ENCODE data around the gene POU2F1.

POU2F1 gene

DNA sequence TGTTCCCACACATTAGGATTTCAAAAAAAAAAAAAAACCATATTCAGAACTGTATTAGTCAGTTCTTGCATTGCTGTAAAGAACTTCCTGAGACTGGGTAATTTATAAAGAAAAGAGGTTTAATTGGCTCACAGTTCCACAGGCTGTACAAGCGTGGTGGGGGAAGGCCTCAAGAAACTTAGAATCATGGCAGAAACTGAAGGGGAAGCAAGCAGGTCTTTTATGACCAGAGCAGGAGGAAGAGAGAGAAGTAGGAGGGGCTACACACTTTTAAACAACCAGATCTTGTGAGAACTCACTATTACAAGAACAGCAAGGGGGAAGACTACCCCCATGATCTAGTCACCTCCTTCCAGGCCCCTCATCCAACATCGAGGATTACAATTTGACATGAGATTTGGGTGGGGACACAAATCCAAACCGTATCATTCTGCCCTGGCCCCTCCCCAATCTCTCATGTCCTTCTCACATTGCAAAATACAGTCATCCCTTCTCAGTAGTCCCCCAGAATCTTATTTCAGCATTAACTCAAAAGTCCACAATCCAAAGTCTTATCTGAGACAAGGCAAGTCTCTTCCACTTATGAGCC, 51.8 kb downstream of the POU2F1 start:
- DNase-seq (ENCODE audit: low spot score), result no peak

DNA sequence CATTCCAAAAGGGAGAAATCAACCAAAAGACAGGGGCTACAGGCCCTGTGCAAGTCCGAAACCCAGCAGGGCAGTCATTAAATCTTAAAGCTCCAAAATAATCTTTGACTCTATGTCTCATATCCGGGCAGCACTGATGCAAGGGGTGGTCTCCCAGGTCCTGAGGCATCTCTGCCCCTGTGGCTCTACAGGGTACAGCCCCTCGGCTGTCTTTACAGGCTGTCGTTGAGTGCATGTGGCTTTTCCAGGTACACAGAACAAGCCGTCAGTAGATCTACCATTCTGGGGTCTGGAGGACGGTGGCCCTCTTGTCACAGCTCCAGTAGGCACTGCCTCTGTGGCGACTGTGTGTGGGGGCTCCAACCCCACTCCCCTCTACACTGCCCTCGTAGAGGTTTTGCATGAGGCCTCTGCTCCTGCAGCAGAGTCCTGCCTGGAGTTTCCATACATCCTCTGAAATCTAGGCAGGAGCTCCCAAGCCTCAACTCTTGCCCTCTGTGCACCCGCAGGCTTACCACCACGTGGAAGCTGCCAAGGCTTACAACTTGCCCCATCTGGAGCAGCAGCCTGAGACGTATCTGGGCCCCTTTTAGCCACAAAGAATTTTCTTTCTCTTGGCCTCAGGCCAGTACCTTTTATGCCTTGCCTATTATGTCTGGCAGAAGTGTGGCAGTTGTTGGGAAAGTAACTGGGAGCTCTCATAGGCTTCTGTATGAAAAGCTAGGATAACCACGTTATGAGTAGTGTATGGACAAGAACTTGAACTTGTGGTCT, 52.5 kb downstream of the POU2F1 start:
- DNase-seq (ENCODE audit: low spot score), result no peak

- no peak for DNase-seq (ENCODE audit: low spot score)
Observed at GRCh38 chr1:167274061-167274460, 53.4 kb downstream of the POU2F1 start.

DNA sequence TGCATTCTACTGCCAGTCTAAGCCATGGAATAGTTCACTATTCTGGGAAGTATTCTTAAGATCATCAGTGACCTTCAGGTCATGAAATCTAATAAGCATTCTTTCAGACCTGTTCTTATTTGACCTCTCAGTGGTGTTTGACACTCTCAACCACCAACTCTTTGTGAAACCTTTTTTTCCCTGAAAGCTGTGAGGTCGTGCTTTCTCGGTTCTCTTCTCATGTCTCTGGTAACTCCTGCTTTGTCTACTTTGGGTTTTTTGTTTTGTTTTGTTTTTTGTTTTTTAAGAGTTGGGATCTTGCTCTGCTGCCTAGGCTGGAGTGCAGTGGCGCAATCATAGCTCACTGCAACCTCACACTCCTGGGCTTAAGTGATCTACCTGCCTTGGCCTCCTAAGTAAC, 56.3 kb downstream of the POU2F1 start:
- DNase-seq (ENCODE audit: low spot score), result no peak

GRCh38 chr1:167278497-167278896, 57.8 kb downstream of the POU2F1 start:
- no peak for DNase-seq (ENCODE audit: low spot score)

GRCh38 chr1:167280912-167281311, 60.2 kb downstream of the POU2F1 start:
- DNase-seq (ENCODE audit: low spot score), result no peak

DNA sequence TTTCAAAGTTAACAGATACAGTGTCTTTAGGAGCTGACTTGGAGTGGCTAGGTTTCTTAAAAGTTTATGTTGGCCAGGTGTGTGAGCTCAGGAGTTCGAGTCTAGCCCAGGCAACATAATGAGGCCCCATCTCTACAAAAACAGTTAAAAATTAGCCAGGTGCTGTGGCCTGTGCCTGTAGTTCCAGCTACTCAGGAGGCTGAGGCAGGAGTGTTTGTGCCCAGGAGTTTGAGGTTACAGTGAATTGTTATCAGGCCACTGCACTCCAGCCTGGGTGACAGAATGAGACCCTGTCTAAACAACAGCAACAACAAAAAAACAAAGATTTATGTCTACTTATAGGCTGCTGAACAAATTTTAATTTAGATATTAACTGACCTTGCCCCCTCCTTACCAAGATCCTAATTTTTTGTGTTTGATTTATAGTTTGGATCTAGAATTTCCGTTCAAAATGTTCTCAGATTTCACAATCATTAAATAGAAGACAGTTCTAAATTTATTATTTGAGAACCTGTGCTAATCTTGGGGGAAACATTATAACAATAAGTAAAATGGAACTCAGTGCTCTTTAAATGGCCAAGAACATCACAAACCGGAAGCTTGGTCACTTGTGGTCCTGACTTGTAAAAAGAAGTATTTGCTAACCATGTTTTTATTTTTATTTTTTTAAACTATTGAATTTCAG, 67.8 kb downstream of the POU2F1 start:
- no peak for DNase-seq (ENCODE audit: low spot score)

DNA sequence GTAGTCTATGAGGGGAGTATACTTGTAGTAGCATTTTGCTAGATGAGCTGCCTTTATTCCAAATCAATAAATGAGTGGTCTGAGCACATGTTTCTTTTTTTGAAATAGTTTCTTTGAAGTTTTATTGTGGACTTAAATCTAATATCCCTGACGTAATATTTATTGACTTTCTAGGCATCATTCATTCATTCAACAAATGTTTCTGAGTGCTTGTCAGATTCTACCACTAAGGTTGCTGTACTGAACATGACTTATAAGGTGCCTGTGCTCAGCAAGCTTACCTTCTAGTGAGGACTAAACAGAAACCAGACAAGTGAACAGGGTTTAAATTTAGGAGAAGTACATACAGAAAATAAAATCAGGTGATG, 68.4 kb downstream of the POU2F1 start:
- no peak for DNase-seq (ENCODE audit: low spot score)

- no peak for DNase-seq (ENCODE audit: low spot score)
Observed at GRCh38 chr1:167289966-167290365, 69.3 kb downstream of the POU2F1 start.

- DNase-seq (ENCODE audit: low spot score), result peak; percentile 74
Observed at GRCh38 chr1:167291539-167292185, 71.0 kb downstream of the POU2F1 start.

DNA sequence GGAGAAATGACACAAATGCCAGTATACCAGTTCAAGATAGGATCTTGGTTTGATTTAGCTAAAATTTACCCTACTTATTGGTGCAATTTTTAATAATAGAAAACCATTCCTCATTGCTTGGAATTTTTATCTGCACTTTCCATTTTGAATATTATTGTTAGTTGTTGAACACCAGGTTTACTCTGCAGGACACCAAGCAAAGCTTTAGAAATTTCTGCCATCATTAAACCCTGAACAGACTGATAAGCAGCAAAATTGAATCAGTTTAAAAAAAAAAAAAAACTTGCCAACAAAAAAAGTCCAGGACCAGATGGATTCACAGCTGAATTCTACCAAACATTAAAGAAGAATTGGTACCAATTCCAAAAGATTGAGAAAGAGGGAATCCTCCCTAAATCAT, 71.5 kb downstream of the POU2F1 start:
- DNase-seq (ENCODE audit: low spot score), result peak; percentile 63

- no peak for DNase-seq (ENCODE audit: low spot score)
Observed at GRCh38 chr1:167293057-167293456, 72.4 kb downstream of the POU2F1 start.

GRCh38 chr1:167294528-167294927, 73.8 kb downstream of the POU2F1 start:
- no peak for DNase-seq (ENCODE audit: low spot score)

GRCh38 chr1:167297222-167298214, 76.8 kb downstream of the POU2F1 start:
- no peak for DNase-seq (ENCODE audit: low spot score)

DNA sequence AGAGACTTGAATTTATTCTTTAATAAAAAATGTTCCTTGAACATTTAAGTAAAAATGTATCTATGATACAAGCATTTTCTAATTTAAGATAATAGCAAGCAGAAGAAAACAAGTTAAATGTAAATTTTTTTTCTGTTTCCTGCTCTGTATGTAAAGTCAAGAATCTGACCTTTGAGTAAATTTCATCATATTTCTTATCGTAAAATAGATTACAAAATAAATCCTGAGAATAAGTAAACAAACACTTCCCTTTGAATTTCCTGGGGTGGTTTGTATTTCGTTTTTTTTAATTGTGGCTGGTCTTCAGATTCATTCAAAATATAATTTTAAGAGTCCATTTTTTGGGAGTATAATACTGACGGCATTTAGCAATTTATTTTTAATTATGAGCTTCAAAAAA, 77.6 kb downstream of the POU2F1 start:
- no peak for DNase-seq (ENCODE audit: low spot score)

GRCh38 chr1:167301355-167301754, 80.7 kb downstream of the POU2F1 start:
- no peak for DNase-seq (ENCODE audit: low spot score)

GRCh38 chr1:167304165-167304564, 83.5 kb downstream of the POU2F1 start:
- DNase-seq (ENCODE audit: low spot score), result no peak

DNA sequence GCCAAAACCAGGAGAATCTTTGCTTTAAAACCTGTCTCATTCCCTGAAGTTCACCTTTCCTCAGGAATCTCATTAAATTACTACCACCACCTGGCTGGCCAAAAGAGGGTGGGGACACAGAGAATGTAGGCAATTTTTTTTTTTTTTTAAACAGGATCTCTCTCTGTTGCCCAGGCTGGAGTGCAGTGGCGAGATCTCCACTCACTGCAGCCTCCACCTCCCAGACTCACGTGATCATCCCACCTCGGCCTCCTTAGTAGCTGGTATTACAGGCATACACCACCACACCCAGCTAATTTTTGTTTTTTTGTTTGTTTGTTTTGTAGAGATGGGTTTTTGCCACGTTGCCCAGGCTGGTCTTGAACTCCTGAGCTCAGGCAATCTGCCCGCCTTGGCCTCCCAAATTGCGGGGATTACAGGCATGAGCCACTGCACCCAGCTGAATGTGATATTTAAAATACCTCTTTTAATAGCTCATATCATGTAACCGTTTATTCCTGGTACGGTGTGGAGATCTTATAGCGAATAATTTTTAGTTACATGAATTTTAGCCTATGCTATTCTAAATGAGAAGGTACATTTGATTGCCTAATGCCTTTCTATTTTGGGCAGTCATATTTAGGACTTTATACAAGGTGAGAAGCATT, 84.5 kb downstream of the POU2F1 start:
- no peak for DNase-seq (ENCODE audit: low spot score)

- no peak for DNase-seq (ENCODE audit: low spot score)
Observed at GRCh38 chr1:167305706-167306277, 85.1 kb downstream of the POU2F1 start.

- no peak for DNase-seq (ENCODE audit: low spot score)
Observed at GRCh38 chr1:167310732-167311131, 90.0 kb downstream of the POU2F1 start.

GRCh38 chr1:167312871-167313270, 92.2 kb downstream of the POU2F1 start:
- DNase-seq (ENCODE audit: low spot score), result no peak

Measured in cerebellar cortex (tissue), 1 donor.